Effector memory CD8-positive, alpha-beta T cell (primary cell): ENCODE results near the gene LMO7.

Experiments
- ATAC-seq: fragments of 150-1000 bp; cut with Tn5 transposase; replicated peaks from 2 replicates; pipeline ENCODE4 v1.10.0; 2021; ENCODE audit warnings: mild to moderate bottlenecking, moderate library complexity
- DNase-seq, 3 experiments: peaks; one replicate each; pipeline ENCODE4 v3.0.0; 2021
- H3K27ac Mint-ChIP-seq, 2 donors: one replicate each; pipeline ENCODE4 v1.8.0; 2022; ENCODE audit warnings: mild to moderate bottlenecking in 2 of 2, mixed read lengths in 2 of 2, moderate library complexity in 2 of 2
- H3K27me3 Mint-ChIP-seq, 2 donors: one replicate each; pipeline ENCODE4 v1.8.0; 2022; ENCODE audit warnings: mixed read lengths in 2 of 2
- H3K36me3 Mint-ChIP-seq: one replicate; pipeline ENCODE4 v1.8.0; 2022; ENCODE audit warnings: mild to moderate bottlenecking, moderate library complexity, mixed read lengths; ENCODE audit not compliant: insufficient read depth
- H3K4me1 Mint-ChIP-seq, 2 donors: one replicate each; pipeline ENCODE4 v1.8.0; 2022; ENCODE audit warnings: low read depth in 2 of 2, mixed read lengths in 2 of 2
- H3K4me3 Mint-ChIP-seq, 2 donors: one replicate each; pipeline ENCODE4 v1.8.0; 2022; ENCODE audit warnings: mild to moderate bottlenecking in 2 of 2, mixed read lengths in 2 of 2, moderate library complexity in 2 of 2
- H3K9me3 Mint-ChIP-seq, 2 donors: one replicate each; pipeline ENCODE4 v1.8.0; 2022; ENCODE audit warnings: mixed read lengths in 2 of 2
- total RNA-seq, 9 experiments: gene quantifications; one replicate each; lab custom pipeline; 2026; lab: John Stamatoyannopoulos, UW

The LMO7 gene
- 4.6 to 26.8 (median 15.6) reads per million in 9 experiments for total RNA-seq

DNA sequence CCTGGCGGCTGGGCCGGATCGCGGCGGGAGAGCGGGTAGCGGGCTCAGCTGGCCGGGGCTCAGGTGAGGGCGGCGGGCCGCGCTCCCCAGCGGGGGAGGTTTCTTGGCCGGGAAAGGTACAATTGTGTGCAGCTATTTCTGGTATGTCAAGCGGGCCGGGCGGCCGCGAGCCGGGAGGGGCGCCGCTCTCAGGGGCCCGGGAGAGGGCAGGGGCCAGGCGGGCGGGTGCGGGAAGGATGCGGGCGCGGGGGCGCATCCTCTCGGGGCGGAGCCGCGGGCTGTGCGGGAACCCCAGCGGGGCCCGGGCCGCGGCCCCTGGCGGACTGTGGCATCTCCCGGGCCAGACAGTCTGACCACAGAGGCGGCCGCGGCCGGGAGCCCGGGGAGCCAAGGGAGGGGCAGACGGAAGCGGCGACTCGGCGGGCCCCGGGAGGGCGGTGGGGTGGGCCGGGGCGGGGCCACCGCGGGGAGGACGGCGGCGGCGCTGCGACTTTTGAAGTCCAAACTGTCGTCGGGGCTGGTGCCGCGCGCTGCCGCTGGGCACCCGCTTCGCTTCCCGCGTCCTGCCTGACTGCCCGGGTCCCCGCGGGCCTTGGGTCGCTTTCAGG, at the start of gene LMO7:
LMO7 (plus strand) TSS at position 503 of the 608 bp plus-strand sequence. CDS start 328 bp downstream, outside the sequence.
- Mint-ChIP-seq H3K4me3 (peak within 1 kb of the TSS; percentile 75 to 78), H3K36me3 (peaks cover 9% of the 10 kb centered on the region), H3K9me3 (no peaks in the 10 kb centered on the region), H3K4me1 (peaks cover 2 to 5% of the 10 kb centered on the region in 2 donors), H3K27me3 (no peaks in the 10 kb centered on the region), H3K27ac (no peak within 1 kb of the TSS)
- ATAC-seq: peak; percentile 63
- peak; percentile 39 to 47 (median 45) for DNase-seq

DNA sequence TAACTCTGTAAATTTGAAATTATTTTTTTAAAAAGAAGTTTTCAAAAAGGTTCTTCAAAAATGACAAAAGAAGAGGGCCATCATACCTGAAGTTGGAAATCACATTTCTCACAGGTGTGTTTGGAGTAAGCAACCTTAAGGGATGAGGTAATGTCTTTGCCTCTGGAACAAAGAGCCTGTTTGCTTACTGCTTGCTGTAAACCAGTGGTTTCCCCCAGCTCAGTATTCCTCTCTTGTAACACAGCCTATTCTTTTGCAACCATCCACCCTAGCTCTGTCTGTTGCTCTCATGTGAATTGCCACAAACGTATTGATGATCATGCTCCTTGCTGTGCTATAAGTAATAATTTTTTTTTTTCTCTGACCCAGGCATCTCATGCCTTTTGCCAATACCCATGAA, 48.5 kb upstream of the LMO7 start:
- DNase-seq (no peak), ATAC-seq (no peak)
- Mint-ChIP-seq H3K27ac (no peak overlapping the region), H3K9me3 (peaks cover 2 to 7% of the 10 kb centered on the region in 2 donors), H3K4me1 (no peaks in the 10 kb centered on the region), H3K4me3 (no peak overlapping the region), H3K27me3 (no peaks in the 10 kb centered on the region), H3K36me3 (peaks cover 3% of the 10 kb centered on the region)

DNA sequence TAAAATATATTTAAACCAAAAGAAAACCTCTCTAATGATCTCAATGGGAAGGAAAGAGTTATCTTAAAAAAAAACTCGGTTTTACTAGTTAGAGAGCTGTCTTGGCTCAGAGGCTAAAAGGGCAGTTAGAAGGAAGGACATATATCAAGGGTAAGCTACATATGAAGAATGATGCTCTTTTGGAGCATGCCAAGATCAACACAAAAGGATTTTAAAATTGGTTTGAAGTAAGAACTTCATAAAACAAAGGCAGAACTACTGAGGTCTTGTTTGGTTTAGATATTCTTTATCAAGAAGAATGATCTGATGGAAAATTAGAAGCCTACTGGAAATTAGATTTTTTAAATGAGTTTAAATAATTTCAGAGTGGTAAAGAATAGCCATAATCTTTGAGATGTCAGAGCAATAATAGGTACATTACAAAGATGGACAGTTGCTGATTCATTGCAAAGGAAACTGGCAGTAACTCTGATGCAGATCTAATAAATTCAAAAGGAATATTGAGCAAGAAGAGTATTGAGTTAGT, 39.4 kb upstream of the LMO7 start:
- DNase-seq: no peak
- Mint-ChIP-seq H3K36me3 (peaks cover 22% of the 10 kb centered on the region), H3K9me3 (no peaks in the 10 kb centered on the region)

GRCh38 chr13:75600371-75600770, 35.8 kb upstream of the LMO7 start:
- H3K4me1 Mint-ChIP-seq: peaks cover 0 to 2% of the 10 kb centered on the region in 2 donors
- peaks cover 22% of the 10 kb centered on the region for H3K36me3 Mint-ChIP-seq

More for the DNA sequence above, 39.4 kb upstream of the LMO7 start:
- Mint-ChIP-seq H3K4me1 (peaks cover 0 to 2% of the 10 kb centered on the region in 2 donors), H3K27me3 (no peaks in the 10 kb centered on the region), H3K27ac (peak overlapping the region in 1 of 2 donors; percentile 19), H3K4me3 (no peak overlapping the region)
- ATAC-seq: no peak

DNA sequence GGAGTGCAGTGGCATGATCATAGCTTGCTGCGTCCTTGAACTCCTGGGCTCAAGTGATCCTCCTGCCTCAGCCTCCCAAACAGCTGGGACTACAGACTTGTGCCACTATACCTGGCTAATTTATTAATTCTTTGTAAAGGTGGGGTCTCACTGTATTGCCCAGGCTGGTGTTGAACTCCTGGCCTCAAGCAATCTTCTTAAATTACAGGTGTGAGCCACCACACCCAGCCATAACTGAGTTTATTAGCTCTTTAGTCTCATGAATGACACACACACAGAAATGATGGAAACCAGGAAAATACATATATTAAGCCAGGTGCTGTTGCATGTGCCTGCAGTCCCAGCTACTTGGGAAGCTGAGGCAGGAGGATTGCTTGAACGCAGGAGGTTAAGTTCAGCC, 33.1 kb upstream of the LMO7 start:
- Mint-ChIP-seq H3K36me3 (peaks cover 11% of the 10 kb centered on the region), H3K4me1 (no peaks in the 10 kb centered on the region), H3K9me3 (no peaks in the 10 kb centered on the region), H3K4me3 (no peak overlapping the region), H3K27me3 (no peaks in the 10 kb centered on the region), H3K27ac (no peak overlapping the region)
- ATAC-seq (no peak), DNase-seq (no peak)

More at GRCh38 chr13:75600371-75600770, 35.8 kb upstream of the LMO7 start:
- H3K27me3 Mint-ChIP-seq: no peaks in the 10 kb centered on the region
- no peak overlapping the region for H3K27ac Mint-ChIP-seq
- no peak overlapping the region for H3K4me3 Mint-ChIP-seq
- no peaks in the 10 kb centered on the region for H3K9me3 Mint-ChIP-seq
- ATAC-seq: no peak
- DNase-seq: no peak

DNA sequence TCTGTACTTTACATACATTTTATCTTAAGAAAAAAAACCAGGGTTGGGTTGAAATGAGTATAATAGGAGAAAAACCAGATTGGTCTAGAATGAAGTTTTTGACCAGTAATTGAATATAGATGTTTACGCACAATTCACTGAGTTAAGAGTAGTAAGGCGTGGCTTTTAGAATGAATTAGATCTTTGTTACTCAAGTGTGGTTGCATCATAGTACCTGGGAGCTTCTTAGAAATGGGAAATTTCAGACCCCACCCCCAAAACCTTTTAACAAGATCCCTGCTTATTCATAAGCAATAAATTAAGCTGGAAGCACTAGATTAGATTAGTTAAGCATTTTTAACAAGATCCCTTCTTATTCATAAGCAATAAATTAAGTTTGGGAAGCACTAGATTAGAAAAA, 28.7 kb upstream of the LMO7 start:
- Mint-ChIP-seq H3K36me3 (peaks cover 11% of the 10 kb centered on the region), H3K9me3 (no peaks in the 10 kb centered on the region), H3K4me1 (no peaks in the 10 kb centered on the region), H3K27me3 (no peaks in the 10 kb centered on the region), H3K4me3 (no peak overlapping the region), H3K27ac (no peak overlapping the region)
- ATAC-seq: no peak
- no peak for DNase-seq

GRCh38 chr13:75610466-75610865, 25.7 kb upstream of the LMO7 start:
- no peak for ATAC-seq
- Mint-ChIP-seq H3K27ac (no peak overlapping the region), H3K4me3 (no peak overlapping the region), H3K27me3 (no peaks in the 10 kb centered on the region), H3K9me3 (no peaks in the 10 kb centered on the region), H3K4me1 (no peaks in the 10 kb centered on the region), H3K36me3 (peaks cover 3% of the 10 kb centered on the region)
- DNase-seq: no peak

DNA sequence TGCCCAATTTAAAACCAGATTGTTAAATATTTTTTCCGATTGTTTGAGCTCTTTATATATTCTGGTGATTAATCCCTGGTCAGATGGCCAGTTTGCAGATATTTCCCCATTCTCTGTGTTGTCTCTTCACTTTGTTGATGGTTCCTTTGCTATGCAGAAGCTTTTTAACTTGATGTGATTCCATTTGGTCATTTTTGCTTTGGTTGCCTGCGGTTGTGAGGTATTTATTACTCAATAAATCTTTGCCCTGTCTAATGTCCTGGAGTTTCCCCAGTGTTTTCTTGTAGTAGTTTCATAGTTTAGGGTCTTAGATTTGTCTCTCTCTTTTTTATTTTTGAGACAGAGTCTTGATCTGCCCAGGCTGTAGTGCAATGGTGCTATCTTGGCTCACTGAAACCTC, 23.8 kb upstream of the LMO7 start:
- ATAC-seq (no peak), DNase-seq (no peak)
- peaks cover 3% of the 10 kb centered on the region for H3K36me3 Mint-ChIP-seq
- no peaks in the 10 kb centered on the region for H3K27me3 Mint-ChIP-seq
- no peak overlapping the region for H3K27ac Mint-ChIP-seq
- H3K4me3 Mint-ChIP-seq: no peak overlapping the region
- no peaks in the 10 kb centered on the region for H3K9me3 Mint-ChIP-seq
- no peaks in the 10 kb centered on the region for H3K4me1 Mint-ChIP-seq

GRCh38 chr13:75617230-75617629, 18.9 kb upstream of the LMO7 start:
- ATAC-seq: no peak
- peaks cover 3% of the 10 kb centered on the region for H3K36me3 Mint-ChIP-seq
- DNase-seq: no peak
- peak overlapping the region in 1 of 2 donors; percentile 15 for H3K27ac Mint-ChIP-seq
- no peak overlapping the region for H3K4me3 Mint-ChIP-seq
- H3K4me1 Mint-ChIP-seq: no peaks in the 10 kb centered on the region
- H3K27me3 Mint-ChIP-seq: no peaks in the 10 kb centered on the region
- no peaks in the 10 kb centered on the region for H3K9me3 Mint-ChIP-seq

GRCh38 chr13:75618308-75618707, 17.8 kb upstream of the LMO7 start:
- no peak overlapping the region for H3K4me3 Mint-ChIP-seq
- H3K4me1 Mint-ChIP-seq: no peaks in the 10 kb centered on the region
- H3K36me3 Mint-ChIP-seq: peaks cover 3% of the 10 kb centered on the region
- no peak for ATAC-seq
- DNase-seq: no peak
- no peak overlapping the region for H3K27ac Mint-ChIP-seq
- H3K9me3 Mint-ChIP-seq: no peaks in the 10 kb centered on the region
- H3K27me3 Mint-ChIP-seq: no peaks in the 10 kb centered on the region

GRCh38 chr13:75620020-75620419, 16.1 kb upstream of the LMO7 start:
- Mint-ChIP-seq H3K9me3 (no peaks in the 10 kb centered on the region), H3K36me3 (peaks cover 3% of the 10 kb centered on the region), H3K4me3 (no peak overlapping the region), H3K4me1 (no peaks in the 10 kb centered on the region), H3K27ac (no peak overlapping the region), H3K27me3 (no peaks in the 10 kb centered on the region)
- ATAC-seq: no peak
- no peak for DNase-seq

- no peak for ATAC-seq
- H3K4me1 Mint-ChIP-seq: no peaks in the 10 kb centered on the region
- H3K27ac Mint-ChIP-seq: no peak overlapping the region
- H3K9me3 Mint-ChIP-seq: no peaks in the 10 kb centered on the region
- DNase-seq: no peak
- no peaks in the 10 kb centered on the region for H3K27me3 Mint-ChIP-seq
- H3K4me3 Mint-ChIP-seq: no peak overlapping the region
- H3K36me3 Mint-ChIP-seq: peaks cover 3% of the 10 kb centered on the region
These were observed 15.0 kb upstream of the LMO7 start for GRCh38 chr13:75621147-75621546.

GRCh38 chr13:75628801-75629200, 7.3 kb upstream of the LMO7 start:
- peaks cover 0 to 5% of the 10 kb centered on the region in 2 donors for H3K4me1 Mint-ChIP-seq
- no peak for DNase-seq
- no peaks in the 10 kb centered on the region for H3K9me3 Mint-ChIP-seq
- H3K4me3 Mint-ChIP-seq: no peak overlapping the region
- no peak overlapping the region for H3K27ac Mint-ChIP-seq
- no peak for ATAC-seq
- no peaks in the 10 kb centered on the region for H3K36me3 Mint-ChIP-seq
- H3K27me3 Mint-ChIP-seq: no peaks in the 10 kb centered on the region

GRCh38 chr13:75633285-75633684, 2.8 kb upstream of the LMO7 start:
- Mint-ChIP-seq H3K9me3 (no peaks in the 10 kb centered on the region), H3K27ac (peak overlapping the region in 1 of 2 donors; percentile 6), H3K4me1 (peaks cover 2 to 5% of the 10 kb centered on the region in 2 donors), H3K36me3 (peaks cover 9% of the 10 kb centered on the region), H3K27me3 (no peaks in the 10 kb centered on the region), H3K4me3 (peak overlapping the region in 1 of 2 donors; percentile 28)
- DNase-seq (no peak), ATAC-seq (no peak)
